Measurements from ENCODE around the gene ERVV-1.

Gene ERVV-1

GRCh38 chr19:53034054-53034453, 20.3 kb downstream of the ERVV-1 start:
- DNase-seq, result no peak

GRCh38 chr19:53034948-53035675, 21.4 kb downstream of the ERVV-1 start:
- no peak for DNase-seq

- no peak for DNase-seq
These were observed 23.7 kb downstream of the ERVV-1 start for GRCh38 chr19:53037101-53038097.

- DNase-seq, result no peak
These were observed 27.6 kb downstream of the ERVV-1 start for GRCh38 chr19:53041366-53041765.

GRCh38 chr19:53045536-53045935, 31.8 kb downstream of the ERVV-1 start:
- DNase-seq, result no peak

GRCh38 chr19:53047379-53047778, 33.7 kb downstream of the ERVV-1 start:
- no peak for DNase-seq

- DNase-seq, result no peak
These were observed 41.4 kb downstream of the ERVV-1 start for GRCh38 chr19:53055117-53055516.

- no peak for DNase-seq
These were observed 44.3 kb downstream of the ERVV-1 start for GRCh38 chr19:53057904-53058580.

Data from NCI-H1694 treated with DMSO at 0.1 percent for 48 hours (cell line).